A549 treated with DMSO at 1 μM for 4 hours (cell line): Measurements from ENCODE around the gene ZXDC. TPM values are rescaled to one million over a fixed set of nuclear protein-coding genes. Genes with fewer than 3 reads are reported as not detected.

Experiments
- total RNA-seq: library from RNA; stranded (reverse); fragments of 200-300 nt; extraction: Qiagen RNA extraction; gene quantifications from 5 replicates; pipeline ENCODE4 v1.2.3, GENCODE V29; 2022; ENCODE audit warnings: low read depth

ZXDC gene
- 6.8 to 9.2 TPM (median 8.3 TPM) in 5 replicates for total RNA-seq

DNA sequence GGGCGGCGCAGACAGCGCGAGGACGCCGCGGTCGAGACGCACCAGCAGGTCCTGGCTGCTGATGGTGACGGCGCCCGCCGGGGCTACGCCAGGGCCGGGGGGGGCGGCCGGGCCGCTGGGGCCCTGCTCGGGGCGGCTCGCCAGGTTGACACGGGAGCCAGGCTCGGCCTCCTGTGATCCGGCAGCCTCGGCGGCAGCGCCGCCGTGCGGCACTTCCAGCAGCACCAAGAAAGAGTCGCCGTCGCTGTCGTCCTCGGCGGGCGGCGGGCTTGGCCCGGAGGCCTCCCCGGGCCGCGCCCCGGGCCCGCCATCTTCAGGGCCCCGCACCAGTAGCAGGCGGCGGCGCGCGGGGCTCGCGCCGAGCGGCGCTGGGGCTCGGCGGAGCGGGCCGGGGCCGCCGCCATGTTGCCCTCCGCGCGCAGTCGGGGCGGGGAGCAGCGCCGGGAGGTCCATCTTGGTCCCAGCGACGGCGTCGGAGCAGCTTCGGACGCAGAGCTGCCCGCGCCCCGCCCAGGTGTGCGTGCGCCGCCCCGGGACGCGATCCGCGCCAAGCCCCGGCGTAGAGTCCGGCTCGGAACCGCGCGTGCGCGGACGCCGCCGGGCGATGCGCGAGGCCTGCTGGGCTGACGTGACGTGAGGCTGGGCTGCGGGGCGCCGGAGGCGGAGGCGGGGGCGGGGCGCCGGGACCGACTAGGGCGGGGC is at the start of gene ZXDC:
Gene ZXDC (minus strand): TSS at position 479 of the 702 bp plus-strand sequence. CDS start 26 bp downstream, at position 453.

DNA sequence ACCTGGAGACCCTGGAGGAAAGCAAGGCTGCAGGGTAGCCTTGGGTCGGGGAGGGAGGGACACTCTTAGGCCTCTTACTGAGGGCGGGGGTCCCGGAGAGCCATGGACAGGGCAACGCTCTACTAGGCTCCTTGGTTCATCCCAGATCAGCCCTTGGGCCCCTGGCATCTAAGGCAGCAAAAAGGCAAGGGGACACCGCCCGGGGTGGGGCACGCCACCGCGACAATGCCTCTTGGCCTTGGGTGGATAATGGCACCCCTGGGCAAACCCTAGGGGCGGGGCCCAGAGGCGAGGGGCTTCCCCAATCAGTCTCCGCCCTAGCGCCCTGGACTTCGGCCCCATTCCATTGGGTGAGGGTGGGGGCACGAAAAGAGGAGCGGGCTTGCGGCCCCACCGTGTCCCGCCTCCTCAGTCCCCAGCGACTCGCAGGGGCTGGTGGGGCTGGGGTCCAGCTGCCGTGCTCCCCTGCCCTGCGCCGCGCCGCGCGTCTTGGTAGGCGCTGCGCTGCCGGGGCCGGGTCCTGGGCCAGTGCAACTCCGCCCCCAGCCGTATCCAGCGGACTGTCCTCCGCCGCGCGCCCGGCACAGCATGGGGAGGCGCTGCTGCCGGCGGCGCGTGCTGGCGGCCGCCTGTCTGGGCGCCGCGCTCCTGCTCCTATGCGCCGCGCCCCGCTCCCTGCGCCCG is 48.2 kb upstream of the ZXDC start, which contains the start of gene CHST13:
Gene CHST13 (plus strand): TSS at position 411 of the 684 bp plus-strand sequence. CDS start 178 bp downstream, at position 589.

DNA sequence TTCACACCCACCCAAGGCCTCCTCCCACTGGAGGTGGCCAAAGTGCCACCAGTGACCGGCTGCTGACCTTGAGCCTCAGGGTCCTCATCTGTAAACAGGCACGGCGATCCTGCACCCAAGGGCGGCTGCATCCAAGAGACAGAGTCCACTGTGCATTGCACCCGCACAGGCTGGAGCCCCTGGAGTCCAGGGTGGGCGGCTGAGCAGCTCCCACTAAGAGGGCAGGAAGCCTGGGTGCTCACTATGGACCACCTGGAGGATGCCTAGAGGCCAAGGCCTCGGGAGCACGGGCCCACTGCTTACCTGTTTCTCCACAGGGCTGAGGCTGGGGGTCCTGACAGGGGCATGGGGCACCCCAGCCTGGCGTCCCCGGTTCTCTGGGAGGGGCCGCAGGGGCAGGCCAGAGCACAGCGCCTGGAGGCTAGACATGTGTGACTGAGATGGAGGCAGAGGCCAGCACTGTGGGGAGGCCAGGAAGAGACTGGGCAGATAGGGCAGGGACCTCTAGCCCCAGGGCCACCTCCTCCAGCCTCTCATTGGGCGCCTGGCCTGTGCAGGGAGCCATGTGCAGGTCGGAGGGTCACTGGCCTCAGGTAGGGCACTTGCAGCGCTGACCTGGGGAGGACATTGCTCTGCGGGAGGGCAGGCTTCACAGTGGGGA is 41.7 kb upstream of the ZXDC start, which contains the start of gene UROC1:
Gene UROC1 (minus strand): TSS at position 483 of the 661 bp plus-strand sequence. CDS start 54 bp downstream, at position 429.

GRCh38 chr3:126394179-126394976 is 81.3 kb downstream of the ZXDC start, which contains the start of gene CFAP100:
Gene CFAP100, plus strand, starts transcription at chr3:126394909. Its CDS starts 1,092 bp downstream, at chr3:126396001.

Other genes starting within 250 kb of the ZXDC start
- gene KLF15, start 118.5 kb downstream of the ZXDC start, total RNA-seq = 0.06 to 0.08 TPM (median 0.08 TPM) in 5 replicates
- gene CFAP100, start 81.0 kb downstream of the ZXDC start, total RNA-seq = not detected in 5 replicates
- gene UROC1, start 41.9 kb upstream of the ZXDC start, total RNA-seq = not detected in 5 replicates
- 0.25 to 1.0 TPM (median 0.67 TPM) in 5 replicates for gene CHST13, start 48.3 kb upstream of the ZXDC start, total RNA-seq
- not detected in 5 replicates for gene C3orf22, start 83.0 kb upstream of the ZXDC start, total RNA-seq
- gene TXNRD3, start 179.2 kb upstream of the ZXDC start, total RNA-seq = 5.3 to 8.5 TPM (median 7.4 TPM) in 5 replicates
- gene CHCHD6, start 228.3 kb upstream of the ZXDC start, total RNA-seq = 17.8 to 20.2 TPM (median 19.8 TPM) in 5 replicates